ENCODE measurements around the gene FBXW11. TPM values are rescaled to one million over a fixed set of nuclear protein-coding genes. Genes with fewer than 3 reads are reported as not detected.

Gene FBXW11
- total and polyA plus RNA-seq, 2 donors (not counting 1 experiment from before 2014, with no cell fraction given), result 19.7 to 62.4 TPM

DNA sequence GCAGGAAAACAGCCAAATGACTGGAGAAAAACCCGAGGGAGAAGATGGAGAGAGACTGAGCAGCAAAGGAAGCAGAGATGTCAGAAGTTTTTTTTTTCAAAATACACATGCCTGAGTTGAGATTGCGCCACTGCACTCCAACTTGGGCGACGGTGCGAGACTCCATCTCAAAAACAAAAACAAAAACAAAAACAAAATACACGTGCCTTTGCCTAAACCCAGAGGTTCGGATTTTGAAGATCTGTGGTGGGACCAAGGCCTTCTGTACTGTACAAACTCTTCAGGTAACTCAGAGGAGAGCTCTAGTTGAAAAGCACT, 38.8 kb upstream of the FBXW11 start:
- peaks cover 0 to 2% of the 10 kb centered on the region in 2 donors for H3K4me1 ChIP-seq (ENCODE audit: control insufficient read depth in 2 of 2, insufficient read depth in 2 of 2, low read length in 2 of 2)
- no peak overlapping the region for H3K4me3 Mint-ChIP-seq
- H3K4me1 Mint-ChIP-seq, result peaks cover 2% of the 10 kb centered on the region
- no peak overlapping the region for H2AFZ ChIP-seq (ENCODE audit: insufficient read depth, low read depth, low read length, poor library complexity, severe bottlenecking)
- H3K27ac Mint-ChIP-seq, result peak overlapping the region; percentile 59
- no peak for DNase-seq
- H3K27me3 Mint-ChIP-seq, result no peaks in the 10 kb centered on the region
- no peaks in the 10 kb centered on the region for H4K20me1 ChIP-seq (ENCODE audit: control insufficient read depth, insufficient read depth, low read length, poor library complexity, severe bottlenecking)
- ChIA-PET POLR2A (interaction anchor here (0.7 kb wide), 1 partner anchor 9 kb away, joined by 3 read pairs; no protein-coding TSS in a partner anchor), CTCF (interaction anchor here (0.7 to 10.5 kb wide), 5 partner anchors 8 to 142 kb away, joined by 3 to 227 read pairs (median 3); no protein-coding TSS in a partner anchor)
- peaks cover 2 to 64% of the 10 kb centered on the region in 2 experiments for H3K36me3 ChIP-seq (replicated peaks in 1 of 2; ENCODE audit: control extremely low read depth in 1 of 2, control insufficient read depth in 1 of 2, extremely low read depth in 1 of 2, insufficient read depth in 2 of 2, low read length in 1 of 2)
- WGBS (ENCODE audit: insufficient coverage), result 61% methylated on average over 6 of the region's 7 CpGs
- H3K4me3 ChIP-seq (ENCODE audit: control extremely low read depth in 1 of 5, extremely low read depth in 1 of 5, insufficient read depth in 1 of 5, low read depth in 2 of 5, low read length in 4 of 5), result no peak overlapping the region
- no peak overlapping the region for H3K4me2 ChIP-seq (replicated peaks; ENCODE audit: low read depth, low read length, poor library complexity, severe bottlenecking)
- H3K27me3 ChIP-seq (replicated peaks in 1 of 4; ENCODE audit: control extremely low read depth in 1 of 4, control insufficient read depth in 3 of 4, insufficient read depth in 4 of 4, low read length in 3 of 4), result no peaks in the 10 kb centered on the region
- no peaks in the 10 kb centered on the region for H3K9me3 ChIP-seq (ENCODE audit: control extremely low read depth in 1 of 3, control insufficient read depth in 2 of 3, insufficient read depth in 1 of 3, low read length in 2 of 3)
- no peak overlapping the region for H3K9ac ChIP-seq (ENCODE audit: low read length)
- intact Hi-C loops (cut with micrococcal nuclease), result no loop called here
- no peak for ATAC-seq (ENCODE audit: low read depth)
- TF ChIP-seq EZH2 (IDR thresholded peaks at IDR 0.05; ENCODE audit: borderline replicate concordance, insufficient read depth, low read depth, low read length, poor library complexity, severe bottlenecking) (no peak), CTCF (IDR thresholded peaks at IDR 0.05) (no peak)
- peak overlapping the region in 1 of 2 donors; percentile 64 for H3K27ac ChIP-seq (ENCODE audit: low read length in 2 of 2)
- H3K9me3 Mint-ChIP-seq (ENCODE audit: insufficient read depth), result no peaks in the 10 kb centered on the region
- H3K79me2 ChIP-seq (ENCODE audit: control insufficient read depth, insufficient read depth, low read length), result peaks cover 10% of the 10 kb centered on the region

DNA sequence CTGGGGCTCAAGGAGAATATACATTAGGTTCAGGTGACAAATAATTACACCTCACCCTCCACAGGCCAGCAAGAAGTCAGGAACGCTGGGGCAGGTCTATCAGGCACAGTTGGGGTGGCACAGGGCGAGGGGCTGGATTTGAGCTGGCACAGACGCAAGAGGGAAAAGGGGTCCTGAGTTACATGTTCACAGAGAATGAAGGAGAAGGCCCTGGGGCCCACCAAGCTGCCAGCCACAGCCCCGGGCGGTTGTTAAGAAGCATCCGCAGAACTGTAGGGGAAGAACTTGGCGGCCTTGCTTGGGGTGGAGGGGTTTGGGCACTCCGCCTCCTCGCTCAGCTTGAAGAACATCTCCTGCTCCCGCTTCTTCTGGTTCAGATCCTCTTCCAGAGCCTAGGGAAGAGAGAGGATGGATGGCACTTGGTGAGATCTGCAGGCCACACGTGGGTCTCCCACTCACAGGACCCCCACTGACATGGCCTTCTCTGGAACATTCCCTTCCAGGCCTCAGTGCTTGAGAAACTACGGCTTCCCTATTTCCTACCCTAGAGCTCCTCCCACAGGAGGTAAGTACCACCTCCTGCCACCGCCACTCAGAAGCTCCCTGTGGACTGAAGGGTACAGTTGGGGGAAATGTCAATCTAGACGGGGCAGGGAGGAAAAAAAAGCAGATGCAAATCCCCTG, 38.3 kb upstream of the FBXW11 start:
- Mint-ChIP-seq H3K4me3 (no peak overlapping the region), H3K27ac (peak overlapping the region; percentile 59), H3K9me3 (ENCODE audit: insufficient read depth) (no peaks in the 10 kb centered on the region), H3K4me1 (peaks cover 6% of the 10 kb centered on the region), H3K27me3 (no peaks in the 10 kb centered on the region)
- 85% methylated on average over 8 of the region's 14 CpGs for WGBS (ENCODE audit: insufficient coverage)
- Histone ChIP-seq H3K27ac (ENCODE audit: low read length in 2 of 2) (peak overlapping the region in 1 of 2 donors; percentile 64), H3K9me3 (ENCODE audit: control extremely low read depth in 1 of 3, control insufficient read depth in 2 of 3, insufficient read depth in 1 of 3, low read length in 2 of 3) (no peaks in the 10 kb centered on the region), H3K4me3 (ENCODE audit: control extremely low read depth in 1 of 5, extremely low read depth in 1 of 5, insufficient read depth in 1 of 5, low read depth in 2 of 5, low read length in 4 of 5) (no peak overlapping the region), H2AFZ (ENCODE audit: insufficient read depth, low read depth, low read length, poor library complexity, severe bottlenecking) (no peak overlapping the region), H3K4me1 (ENCODE audit: control insufficient read depth in 2 of 2, insufficient read depth in 2 of 2, low read length in 2 of 2) (peaks cover 0 to 7% of the 10 kb centered on the region in 2 donors), H3K27me3 (replicated peaks in 1 of 4; ENCODE audit: control extremely low read depth in 1 of 4, control insufficient read depth in 3 of 4, insufficient read depth in 4 of 4, low read length in 3 of 4) (no peaks in the 10 kb centered on the region), H3K9ac (ENCODE audit: low read length) (no peak overlapping the region), H3K36me3 (replicated peaks in 1 of 2; ENCODE audit: control extremely low read depth in 1 of 2, control insufficient read depth in 1 of 2, extremely low read depth in 1 of 2, insufficient read depth in 2 of 2, low read length in 1 of 2) (peaks cover 2 to 59% of the 10 kb centered on the region in 2 experiments), H3K4me2 (replicated peaks; ENCODE audit: low read depth, low read length, poor library complexity, severe bottlenecking) (no peak overlapping the region), H3K79me2 (ENCODE audit: control insufficient read depth, insufficient read depth, low read length) (peaks cover 7% of the 10 kb centered on the region), H4K20me1 (ENCODE audit: control insufficient read depth, insufficient read depth, low read length, poor library complexity, severe bottlenecking) (no peaks in the 10 kb centered on the region)
- DNase-seq (no peak), ATAC-seq (ENCODE audit: low read depth) (no peak)
- CTCF ChIA-PET, result interaction anchor here (0.7 to 10.5 kb wide), 5 partner anchors 9 to 141 kb away, joined by 3 to 227 read pairs (median 3); no protein-coding TSS in a partner anchor
- POLR2A ChIA-PET, result interaction anchor here (0.7 kb wide), 1 partner anchor 9 kb away, joined by 3 read pairs; no protein-coding TSS in a partner anchor
- intact Hi-C loops (cut with micrococcal nuclease), result loop anchor here (5.0 kb wide), 1 partner anchor 42 kb away; no protein-coding TSS in a partner anchor
- TF ChIP-seq CTCF (IDR thresholded peaks at IDR 0.05), result no peak
- TF ChIP-seq EZH2 (IDR thresholded peaks at IDR 0.05; ENCODE audit: borderline replicate concordance, insufficient read depth, low read depth, low read length, poor library complexity, severe bottlenecking), result no peak
